HepG2 (cell line): ENCODE data around the gene UBXN2A. TPM values are rescaled to one million over a fixed set of nuclear protein-coding genes. Genes with fewer than 3 reads are reported as not detected.

Experiments
- ATAC-seq: fragments of 200-7000 bp; cut with Tn5 transposase; 3 replicates; pipeline ENCODE4 v1.9.1; 2020; ENCODE audit warnings: mild to moderate bottlenecking, moderate library complexity
- BruUV-seq: library from RNA; stranded (reverse); fragments of 400-500 nt; replicated peaks from 2 replicates; lab custom pipeline; 2021; lab: Mats Ljungman, UMichigan
- CTCF ChIA-PET: fragments of 300-600 bp; formaldehyde crosslinking; extraction: SDS; loops from one replicate; lab custom pipeline; 2021; ENCODE audit warnings: low total read pairs, inconsistent platforms, low intra/inter-chr PET ratio; lab: Yijun Ruan, JAX
- POLR2A ChIA-PET: fragments of 350-600 bp; sonication (Branson Sonifier 250); formaldehyde crosslinking; loops from one replicate; lab custom pipeline; 2020; ENCODE audit warnings: antibody characterized with exemption, inconsistent platforms; lab: Yijun Ruan, JAX
- DNase-seq: peaks from one replicate; pipeline ENCODE4 v3.0.0-alpha.2; 2015; ENCODE audit warnings: low spot score
- FAIRE-seq: peaks from 3 replicates; lab custom pipeline; 2011; peaks lifted over from hg19 to GRCh38; lab: Jason Lieb, UNC
- H2AFZ ChIP-seq: one replicate; pipeline ENCODE4 v1.6.1; 2011; ENCODE audit warnings: low read length, inconsistent platforms
- H3K27ac ChIP-seq: fragments of 300-600 bp; 3 replicates; pipeline ENCODE4 v1.8.0; 2011; ENCODE audit warnings: mixed run types, mild to moderate bottlenecking, mixed read lengths, low read length, inconsistent platforms; ENCODE audit not compliant: insufficient read depth; ENCODE audit errors: extremely low read length
- H3K27me3 ChIP-seq, 2 experiments: fragments of 200-600 bp in 1 of 2; 2 replicates in 1 of 2; 3 replicates in 1 of 2; pipeline versions ENCODE4 v1.6.0 to v1.8.0; 2011; ENCODE audit warnings: low read length in 2 of 2, mild to moderate bottlenecking in 2 of 2, moderate library complexity in 2 of 2, inconsistent platforms in 1 of 2; ENCODE audit not compliant: insufficient read depth in 2 of 2, control insufficient read depth in 1 of 2
- H3K36me3 ChIP-seq, 2 experiments: fragments of 200-600 bp in 1 of 2; replicated peaks in 1 of 2; 2 replicates in 1 of 2; 3 replicates in 1 of 2; pipeline versions ENCODE4 v1.5.1 to v1.8.0; 2011; ENCODE audit warnings: low read length in 2 of 2, inconsistent platforms in 1 of 2; ENCODE audit not compliant: insufficient read depth in 2 of 2, control insufficient read depth in 1 of 2
- H3K4me1 ChIP-seq: 2 replicates; pipeline ENCODE4 v1.5.1; 2012; ENCODE audit warnings: low read length, inconsistent platforms; ENCODE audit not compliant: insufficient read depth
- H3K4me2 ChIP-seq: 2 replicates; pipeline ENCODE4 v1.6.0; 2011; ENCODE audit warnings: low read depth, low read length, inconsistent platforms
- H3K4me3 ChIP-seq, 3 experiments: fragments of 200-600 bp in 1 of 3; sonication (generic), shearing (Covaris generic) in 1 of 3; replicated peaks in 1 of 3; 2 replicates each; pipeline ENCODE4 v1.5.1; 2011 to 2016; ENCODE audit warnings: low read length in 3 of 3, inconsistent platforms in 2 of 3, low read depth in 2 of 3, mild to moderate bottlenecking in 2 of 3, control low read depth in 1 of 3, mixed read lengths in 1 of 3; ENCODE audit not compliant: insufficient read depth in 1 of 3
- H3K79me2 ChIP-seq: one replicate; pipeline ENCODE4 v1.6.1; 2011; ENCODE audit warnings: low read length, inconsistent platforms; ENCODE audit not compliant: insufficient read depth
- H3K9ac ChIP-seq: 2 replicates; pipeline ENCODE4 v1.6.0; 2011; ENCODE audit warnings: mild to moderate bottlenecking, low read depth, low read length, inconsistent platforms; ENCODE audit not compliant: insufficient read depth
- H3K9me3 ChIP-seq: 2 replicates; pipeline ENCODE4 v1.5.1; 2012; ENCODE audit warnings: mild to moderate bottlenecking, low read length
- H4K20me1 ChIP-seq: 2 replicates; pipeline ENCODE4 v1.6.0; 2011; ENCODE audit warnings: inconsistent platforms, mild to moderate bottlenecking, low read length, moderate library complexity; ENCODE audit not compliant: insufficient read depth
- FLYWCH1 ChIP-seq: sonication (generic); formaldehyde crosslinking; IDR thresholded peaks from 2 replicates; pipeline ENCODE4 v1.8.1; 2023; ENCODE audit warnings: mild to moderate bottlenecking, missing genetic modification reagents
- HOXA3 ChIP-seq: sonication (generic); formaldehyde crosslinking; IDR thresholded peaks from 2 replicates; pipeline ENCODE4 v1.5.0; 2020; ENCODE audit warnings: missing genetic modification reagents
- PHF8 ChIP-seq: sonication (generic); formaldehyde crosslinking; IDR thresholded peaks from 2 replicates; pipeline ENCODE4 v1.5.0; 2020; ENCODE audit warnings: missing genetic modification reagents
- RCOR2 ChIP-seq: IDR thresholded peaks from 2 replicates; pipeline ENCODE4 v1.6.1; 2016; ENCODE audit warnings: missing biosample characterization, missing genetic modification reagents
- RNF2 ChIP-seq: fragments of 450-650 bp; conservative IDR thresholded peaks from 2 replicates; pipeline ENCODE4 v1.6.1; 2016; ENCODE audit warnings: low read depth
- SMAD9 ChIP-seq: sonication (generic); formaldehyde crosslinking; IDR thresholded peaks from 2 replicates; pipeline ENCODE4 v1.5.1; 2020; ENCODE audit warnings: mild to moderate bottlenecking, missing genetic modification reagents
- SNAPC2 ChIP-seq: sonication (generic); formaldehyde crosslinking; IDR thresholded peaks from 2 replicates; pipeline ENCODE4 v1.8.1; 2022; ENCODE audit warnings: mild to moderate bottlenecking, missing genetic modification reagents
- ZFAT ChIP-seq: sonication (generic); formaldehyde crosslinking; conservative IDR thresholded peaks from 2 replicates; pipeline ENCODE4 v1.8.1; 2023; ENCODE audit warnings: missing genetic modification reagents, inconsistent platforms
- ZNF282 ChIP-seq: fragments of 450-650 bp; IDR thresholded peaks from 2 replicates; pipeline ENCODE4 v1.6.1; 2018; ENCODE audit not compliant: partially characterized antibody
- ZNF331 ChIP-seq: sonication (generic); formaldehyde crosslinking; IDR thresholded peaks from 2 replicates; pipeline ENCODE4 v1.4.0; 2020; ENCODE audit warnings: missing genetic modification reagents
- ZNF343 ChIP-seq: sonication (generic); formaldehyde crosslinking; IDR thresholded peaks from 2 replicates; pipeline ENCODE4 v1.4.0; 2020; ENCODE audit warnings: mild to moderate bottlenecking, missing genetic modification reagents
- ZNF607 ChIP-seq: sonication (generic); formaldehyde crosslinking; IDR thresholded peaks from 2 replicates; pipeline ENCODE4 v1.5.1; 2020; ENCODE audit warnings: missing genetic modification reagents, mild to moderate bottlenecking, borderline replicate concordance
- ZNF609 ChIP-seq: sonication (generic); formaldehyde crosslinking; IDR thresholded peaks from 2 replicates; pipeline ENCODE4 v1.4.0; 2020; ENCODE audit warnings: mild to moderate bottlenecking, missing genetic modification reagents, borderline replicate concordance
- WGBS: methylation state at CpG from one replicate; pipeline ENCODE4 v1.1.6; 2017; ENCODE audit warnings: low lambda C conversion rate; 5-methylcytosine and 5-hydroxymethylcytosine counted together
- in situ Hi-C: cut with HindIII; loops from 2 replicates; pipeline ENCODE4 v1.10.0; 2017; ENCODE audit warnings: low pct_unique_long_range_greater_than_20kb; ENCODE audit not compliant: extremely low pct_ligation_motif_present
- intact Hi-C: fragments of 100-400 bp; cut with micrococcal nuclease; formaldehyde crosslinking; loops from one replicate; pipeline ENCODE4 v1.10.0; 2022; ENCODE audit not compliant: unreplicated experiment
- polyA plus RNA-seq, 8 experiments: library from polyadenylated mRNA; depleted of rRNA in 3 of 8; stranded (reverse) in 7 of 8; unstranded in 1 of 8; fragments of >200 nt; fragmentation: Illumina TruSeq in 4 of 8; extraction: Trizol in 4 of 8; gene quantifications; 2 replicates each; pipeline versions ENCODE4 v1.2.1 to v1.2.3, GENCODE V29; 2011 to 2016; ENCODE audit warnings: low read depth in 4 of 8, missing spikeins in 1 of 8, mixed read lengths in 1 of 8; ENCODE audit not compliant: insufficient read depth in 1 of 8
- total RNA-seq, 5 experiments: library from RNA; depleted of rRNA; stranded (reverse); fragments of >200 nt; fragmentation: Illumina TruSeq; extraction: Trizol; gene quantifications; 2 replicates each; pipeline ENCODE4 v1.2.3, GENCODE V29; 2016; ENCODE audit warnings: low read depth in 1 of 5

UBXN2A gene
- total and polyA plus RNA-seq, 2 of the 13 experiments (the other 11 are each of a cell fraction or from before 2014, with no cell fraction given): 8.3 to 20.9 TPM

- TF ChIP-seq ZNF609 (CRISPR knock-in tag) (no peak), PHF8 (CRISPR knock-in tag) (peak; percentile 85), SNAPC2 (CRISPR knock-in tag) (0 out of 2 replicates have a peak, but pooled peaks have one; percentile 34), ZFAT (CRISPR knock-in tag) (no peak), ZNF282 (no peak), FLYWCH1 (CRISPR knock-in tag) (no peak)
- TF ChIP-seq, all 625 proteins: peak for 242
Measured at GRCh38 chr2:24046930-24047702, 106.9 kb downstream of the UBXN2A start, which contains the start of gene WDCP (continued).

- intact Hi-C loops: loop anchor here (1.0 to 2.0 kb wide), 4 partner anchors 26 to 37 kb away; partner anchors contain the start of genes SF3B6 and TP53I3
- Histone ChIP-seq H3K27ac (peak overlapping the region; percentile 35), H3K4me1 (peaks cover 64% of the 10 kb centered on the region), H3K4me3 (peak overlapping the region; percentile 41 to 84 (median 57)), H3K9me3 (no peaks in the 10 kb centered on the region), H3K79me2 (peaks cover 40% of the 10 kb centered on the region), H3K36me3 (no peaks in the 10 kb centered on the region), H4K20me1 (no peaks in the 10 kb centered on the region), H3K4me2 (peak overlapping the region; percentile 97), H3K9ac (peak overlapping the region; percentile 51), H2AFZ (peak overlapping the region; percentile 86), H3K27me3 (no peaks in the 10 kb centered on the region; a peak in 2 of 5 replicates)
- FAIRE-seq (no peak), ATAC-seq (peak; percentile 28), DNase-seq (no peak)
- ChIA-PET POLR2A (interaction anchor here (0.6 to 5.4 kb wide), 27 partner anchors 10 to 136 kb away, joined by 3 to 91 read pairs (median 6); partner anchors contain the start of genes ATAD2B, MFSD2B, SF3B6 and TP53I3), CTCF (no interaction called here)
- in situ Hi-C loops: no loop called here
- BruUV-seq: no TSS peak
- 3% methylated on average over 8 of the region's 8 CpGs for WGBS
- peak; percentile 49; the same call in 1 of the 2 replicates for TF ChIP-seq ZNF343
- TF ChIP-seq RNF2: no peak
- no peak for TF ChIP-seq ZNF607
- TF ChIP-seq HOXA3 (CRISPR knock-in tag): no peak
- peak; percentile 47; the same call in 1 of the 2 replicates for TF ChIP-seq RCOR2 (CRISPR knock-in tag)
- peak; percentile 2; the same call in 1 of the 2 replicates for TF ChIP-seq ZNF331 (CRISPR knock-in tag)
- no peak for TF ChIP-seq SMAD9 (CRISPR knock-in tag)
Measured at GRCh38 chr2:24047703-24048033, 107.4 kb downstream of the UBXN2A start.
